ENCODE data around the gene IL7R. TPM values are rescaled to one million over a fixed set of nuclear protein-coding genes. Genes with fewer than 3 reads are reported as not detected.

The IL7R gene
- total and polyA plus RNA-seq, 10 of the 15 experiments (the other 5 are each of a cell fraction or from before 2014, with no cell fraction given) = 0.40 to 21.1 (median 0.85) TPM

DNA sequence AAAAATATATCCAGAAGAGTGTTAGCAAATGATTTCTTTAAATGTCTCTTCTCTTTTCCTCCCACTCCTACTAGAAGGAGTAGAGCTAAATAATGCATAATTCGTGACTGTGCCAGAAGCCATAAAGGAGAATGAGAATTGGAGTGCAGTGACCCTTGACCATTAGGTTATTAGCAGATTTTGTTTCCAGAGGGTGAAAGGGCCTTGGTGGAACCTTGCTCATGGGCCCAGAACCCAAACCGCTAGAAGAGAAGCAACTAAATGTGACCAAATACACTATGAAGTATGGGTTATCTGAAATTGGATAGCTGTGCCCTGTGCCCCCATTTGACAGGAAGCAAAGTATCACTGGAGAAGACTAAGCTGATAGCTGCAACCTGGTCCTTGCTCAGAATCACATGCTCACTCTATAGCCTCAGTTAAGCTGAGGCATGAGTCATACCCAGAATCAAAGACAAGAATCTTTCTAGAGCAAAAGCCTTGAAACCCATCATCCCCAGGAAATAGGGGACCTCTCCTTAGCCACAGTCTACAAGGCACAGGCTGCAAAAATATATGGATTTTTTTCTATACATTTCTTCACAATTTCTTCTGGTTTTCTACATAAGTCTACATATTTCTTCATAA is 45.5 kb downstream of the IL7R start (continued):
- TF ChIP-seq BRCA1 (IDR thresholded peaks at IDR 0.05; ENCODE audit: low read depth, low read length) (no peak), DPF2 (IDR thresholded peaks at IDR 0.05) (peak; percentile 68), ZBTB33 (IDR thresholded peaks at IDR 0.05) (no peak), NR2F1 (conservative IDR thresholded peaks at IDR 0.05) (peak; percentile 95), PAX5 (IDR thresholded peaks at IDR 0.05; ENCODE audit: borderline replicate concordance, low read depth, low read length) (no peak; the same call in 1 of the 2 replicates), SPI1 (IDR thresholded peaks at IDR 0.05; ENCODE audit: borderline replicate concordance, insufficient read depth, low read depth, low read length) (no peak), STAT3 (IDR thresholded peaks at IDR 0.05; ENCODE audit: low read depth, low read length) (no peak)

GRCh38 chr5:35903631-35904203 is 47.0 kb downstream of the IL7R start:
- ATAC-seq (no peak), DNase-seq (ENCODE audit: low read depth, low spot score) (no peak), FAIRE-seq (no peak)
- BruUV-seq (replicated peaks) = no TSS peak
- ChIA-PET SMC1A (ENCODE audit: uncharacterized antibody, unreplicated experiment) (interaction anchor here (0.5 to 13.7 kb wide), 9 partner anchors 10 to 783 kb away, joined by 3 to 238 read pairs (median 8); partner anchors contain the start of gene IL7R), POLR2A (interaction anchor here (0.8 to 1.6 kb wide), 6 partner anchors 18 to 50 kb away, joined by 3 to 5 read pairs (median 4); no protein-coding TSS in a partner anchor), CTCF (interaction anchor here (0.8 to 2.6 kb wide), 7 partner anchors 10 to 125 kb away, joined by 3 to 13 read pairs (median 5); no protein-coding TSS in a partner anchor), RAD21 (ENCODE audit: unreplicated experiment) (interaction anchor here (1.0 to 3.1 kb wide), 9 partner anchors 19 to 125 kb away, joined by 3 to 16 read pairs (median 4); no protein-coding TSS in a partner anchor)
- in situ Hi-C loops (cut with MboI) (no loop called here), intact Hi-C loops (cut with micrococcal nuclease; ENCODE audit: unreplicated experiment) (loop anchor here (2.0 kb wide), 1 partner anchor 47 kb away; the partner anchor contains the start of gene IL7R)
- Histone ChIP-seq H3K9me3 (replicated peaks; ENCODE audit: control insufficient read depth, insufficient read depth, low read length) (no peaks in the 10 kb centered on the region), H3K4me2 (ENCODE audit: control insufficient read depth, insufficient read depth) (no peak overlapping the region), H3K9ac (ENCODE audit: control insufficient read depth, insufficient read depth, low read length) (no peak overlapping the region), H3K36me3 (ENCODE audit: control insufficient read depth in 2 of 2, insufficient read depth in 2 of 2, low read length in 1 of 2) (no peaks in the 10 kb centered on the region), H3K79me2 (ENCODE audit: control insufficient read depth, insufficient read depth, low read length) (no peaks in the 10 kb centered on the region), H3K27ac (ENCODE audit: control insufficient read depth, insufficient read depth) (peak overlapping the region; percentile 66), H3K27me3 (replicated peaks in 1 of 2; ENCODE audit: control insufficient read depth in 2 of 2, insufficient read depth in 2 of 2, low read length in 1 of 2) (no peaks in the 10 kb centered on the region), H3K4me3 (no peak overlapping the region), H2AFZ (ENCODE audit: control insufficient read depth, low read depth, low read length) (no peak overlapping the region), H4K20me1 (ENCODE audit: control insufficient read depth, insufficient read depth) (no peaks in the 10 kb centered on the region), H3K4me1 (ENCODE audit: control insufficient read depth, insufficient read depth, low read length) (peaks cover 51% of the 10 kb centered on the region)
- WGBS (ENCODE audit: insufficient coverage, insufficient replicate concordance, low lambda C conversion rate, missing lambda C conversion rate) = 67% methylated on average over 6 of the region's 6 CpGs
- no peak for TF ChIP-seq BCLAF1 (IDR thresholded peaks at IDR 0.05)
- peak; percentile 31; the same call in 1 of the 2 replicates for TF ChIP-seq RUNX3 (IDR thresholded peaks at IDR 0.05; ENCODE audit: low read length)
- no peak for TF ChIP-seq SUPT20H (IDR thresholded peaks at IDR 0.05; ENCODE audit: borderline replicate concordance, control insufficient read depth, low read depth, low read length)
- no peak for TF ChIP-seq KDM1A (IDR thresholded peaks at IDR 0.05; ENCODE audit: borderline replicate concordance)
- peak; percentile 42; the same call in 1 of the 2 replicates for TF ChIP-seq MTA2 (IDR thresholded peaks at IDR 0.05; ENCODE audit: low read depth)

Measured in GM12878 (cell line).